ENCODE measurements around the gene KRTAP5-3.

KRTAP5-3 gene

GRCh38 chr11:1572197-1573076 is 35.8 kb downstream of the KRTAP5-3 start, which contains the start of gene DUSP8:
TSS of gene DUSP8 (minus strand) at chr11:1572271. CDS start at chr11:1565826, 6,445 bp downstream.
- peak within 1 kb of the TSS; percentile 54 for H3K9ac ChIP-seq (ENCODE audit: low read depth, low read length)
- peaks cover 6% of the 10 kb centered on the region; the same call in 1 of the 2 replicates for H3K4me1 ChIP-seq (ENCODE audit: insufficient read depth, low read length)
- no peaks in the 10 kb centered on the region for H3K9me3 ChIP-seq (ENCODE audit: control insufficient read depth, insufficient read depth, low read length)
- H3K36me3 ChIP-seq (ENCODE audit: insufficient read depth, low read length) = no peaks in the 10 kb centered on the region

- H3K9me3 ChIP-seq (ENCODE audit: control insufficient read depth, insufficient read depth, low read length) = no peaks in the 10 kb centered on the region
- peak overlapping the region; percentile 54; the same call in 1 of the 2 replicates for H3K9ac ChIP-seq (ENCODE audit: low read depth, low read length)
- peaks cover 6% of the 10 kb centered on the region; the same call in 1 of the 2 replicates for H3K4me1 ChIP-seq (ENCODE audit: insufficient read depth, low read length)
- H3K36me3 ChIP-seq (ENCODE audit: insufficient read depth, low read length) = no peaks in the 10 kb centered on the region
Measured at GRCh38 chr11:1571760-1572196, 36.5 kb downstream of the KRTAP5-3 start.

- Histone ChIP-seq H3K36me3 (ENCODE audit: insufficient read depth, low read length) (no peaks in the 10 kb centered on the region), H3K9me3 (ENCODE audit: control insufficient read depth, insufficient read depth, low read length) (no peaks in the 10 kb centered on the region), H3K4me1 (ENCODE audit: insufficient read depth, low read length) (peaks cover 6% of the 10 kb centered on the region; the same call in 1 of the 2 replicates), H3K9ac (ENCODE audit: low read depth, low read length) (peak overlapping the region; percentile 54)
Measured at GRCh38 chr11:1570896-1571759, 37.1 kb downstream of the KRTAP5-3 start.

- no peaks in the 10 kb centered on the region for H3K36me3 ChIP-seq (ENCODE audit: insufficient read depth, low read length)
- no peaks in the 10 kb centered on the region for H3K9me3 ChIP-seq (ENCODE audit: control insufficient read depth, insufficient read depth, low read length)
- H3K9ac ChIP-seq (ENCODE audit: low read depth, low read length) = no peak overlapping the region
- peaks cover 6% of the 10 kb centered on the region; the same call in 1 of the 2 replicates for H3K4me1 ChIP-seq (ENCODE audit: insufficient read depth, low read length)
Measured at GRCh38 chr11:1570531-1570895, 37.8 kb downstream of the KRTAP5-3 start.

GRCh38 chr11:1570001-1570453 is 38.2 kb downstream of the KRTAP5-3 start:
- no peak overlapping the region for H3K9ac ChIP-seq (ENCODE audit: low read depth, low read length)
- no peaks in the 10 kb centered on the region for H3K36me3 ChIP-seq (ENCODE audit: insufficient read depth, low read length)
- H3K9me3 ChIP-seq (ENCODE audit: control insufficient read depth, insufficient read depth, low read length) = no peaks in the 10 kb centered on the region
- peaks cover 7% of the 10 kb centered on the region; the same call in 1 of the 2 replicates for H3K4me1 ChIP-seq (ENCODE audit: insufficient read depth, low read length)

GRCh38 chr11:1569251-1569780 is 38.9 kb downstream of the KRTAP5-3 start:
- H3K9me3 ChIP-seq (ENCODE audit: control insufficient read depth, insufficient read depth, low read length) = no peaks in the 10 kb centered on the region
- H3K9ac ChIP-seq (ENCODE audit: low read depth, low read length) = no peak overlapping the region
- H3K4me1 ChIP-seq (ENCODE audit: insufficient read depth, low read length) = peaks cover 12% of the 10 kb centered on the region; the same call in 1 of the 2 replicates
- no peaks in the 10 kb centered on the region for H3K36me3 ChIP-seq (ENCODE audit: insufficient read depth, low read length)

- no peaks in the 10 kb centered on the region for H3K36me3 ChIP-seq (ENCODE audit: insufficient read depth, low read length)
- H3K9ac ChIP-seq (ENCODE audit: low read depth, low read length) = no peak overlapping the region
- H3K4me1 ChIP-seq (ENCODE audit: insufficient read depth, low read length) = peaks cover 18% of the 10 kb centered on the region; the same call in 1 of the 2 replicates
- H3K9me3 ChIP-seq (ENCODE audit: control insufficient read depth, insufficient read depth, low read length) = no peaks in the 10 kb centered on the region
Measured at GRCh38 chr11:1568441-1568911, 39.8 kb downstream of the KRTAP5-3 start.

- H3K4me1 ChIP-seq (ENCODE audit: insufficient read depth, low read length) = peaks cover 18% of the 10 kb centered on the region; the same call in 1 of the 2 replicates
- no peaks in the 10 kb centered on the region for H3K36me3 ChIP-seq (ENCODE audit: insufficient read depth, low read length)
- no peak overlapping the region for H3K9ac ChIP-seq (ENCODE audit: low read depth, low read length)
- H3K9me3 ChIP-seq (ENCODE audit: control insufficient read depth, insufficient read depth, low read length) = no peaks in the 10 kb centered on the region
Measured at GRCh38 chr11:1567721-1568100, 40.6 kb downstream of the KRTAP5-3 start.

- H3K4me1 ChIP-seq (ENCODE audit: insufficient read depth, low read length) = peaks cover 18% of the 10 kb centered on the region; the same call in 1 of the 2 replicates
- H3K9ac ChIP-seq (ENCODE audit: low read depth, low read length) = no peak overlapping the region
- no peaks in the 10 kb centered on the region for H3K9me3 ChIP-seq (ENCODE audit: control insufficient read depth, insufficient read depth, low read length)
- peaks cover 1% of the 10 kb centered on the region; the same call in 1 of the 2 replicates for H3K36me3 ChIP-seq (ENCODE audit: insufficient read depth, low read length)
Measured at GRCh38 chr11:1567052-1567720, 41.1 kb downstream of the KRTAP5-3 start.

GRCh38 chr11:1566381-1567051 is 41.7 kb downstream of the KRTAP5-3 start:
- H3K9me3 ChIP-seq (ENCODE audit: control insufficient read depth, insufficient read depth, low read length) = no peaks in the 10 kb centered on the region
- H3K36me3 ChIP-seq (ENCODE audit: insufficient read depth, low read length) = peaks cover 2% of the 10 kb centered on the region; the same call in 1 of the 2 replicates
- no peak overlapping the region for H3K9ac ChIP-seq (ENCODE audit: low read depth, low read length)
- peaks cover 18% of the 10 kb centered on the region; the same call in 1 of the 2 replicates for H3K4me1 ChIP-seq (ENCODE audit: insufficient read depth, low read length)

GRCh38 chr11:1565904-1566247 is 42.4 kb downstream of the KRTAP5-3 start:
- Histone ChIP-seq H3K4me1 (ENCODE audit: insufficient read depth, low read length) (peaks cover 18% of the 10 kb centered on the region; the same call in 1 of the 2 replicates), H3K9ac (ENCODE audit: low read depth, low read length) (no peak overlapping the region), H3K36me3 (ENCODE audit: insufficient read depth, low read length) (peaks cover 2% of the 10 kb centered on the region; the same call in 1 of the 2 replicates), H3K9me3 (ENCODE audit: control insufficient read depth, insufficient read depth, low read length) (no peaks in the 10 kb centered on the region)

- Histone ChIP-seq H3K4me1 (ENCODE audit: insufficient read depth, low read length) (peaks cover 14% of the 10 kb centered on the region; the same call in 1 of the 2 replicates), H3K36me3 (ENCODE audit: insufficient read depth, low read length) (peaks cover 2% of the 10 kb centered on the region; the same call in 1 of the 2 replicates), H3K9me3 (ENCODE audit: control insufficient read depth, insufficient read depth, low read length) (no peaks in the 10 kb centered on the region), H3K9ac (ENCODE audit: low read depth, low read length) (no peak overlapping the region)
Measured at GRCh38 chr11:1565173-1565903, 42.9 kb downstream of the KRTAP5-3 start.
